8988T (cell line): ENCODE measurements around the gene INVS.
"Not testable (repeated sequence)": the region's sequence is repeated elsewhere in the genome, so short reads cannot be mapped to it uniquely, and the experiment has no call there.

Experiments
- DNase-seq: peaks from one replicate; pipeline ENCODE4 v3.0.0; 2011

Gene INVS

GRCh38 chr9:100285080-100285479 lies 186.0 kb downstream of the INVS start:
- DNase-seq = no peak

GRCh38 chr9:100285601-100286000 lies 186.6 kb downstream of the INVS start:
- DNase-seq = no peak

GRCh38 chr9:100286257-100286656 lies 187.2 kb downstream of the INVS start:
- DNase-seq = no peak

- DNase-seq = no peak
Measured at GRCh38 chr9:100287186-100287585, 188.1 kb downstream of the INVS start.

GRCh38 chr9:100290714-100291113 lies 191.7 kb downstream of the INVS start:
- DNase-seq = no peak

GRCh38 chr9:100292414-100292813 lies 193.4 kb downstream of the INVS start:
- DNase-seq = no peak

GRCh38 chr9:100294341-100294740 lies 195.3 kb downstream of the INVS start:
- no peak for DNase-seq

GRCh38 chr9:100294806-100295205 lies 195.8 kb downstream of the INVS start:
- no peak for DNase-seq

- no peak for DNase-seq
Measured at GRCh38 chr9:100295240-100295639, 196.2 kb downstream of the INVS start.

GRCh38 chr9:100296407-100296806 lies 197.4 kb downstream of the INVS start:
- no peak for DNase-seq

GRCh38 chr9:100298378-100298777 lies 199.3 kb downstream of the INVS start:
- no peak for DNase-seq

GRCh38 chr9:100303747-100304146 lies 204.7 kb downstream of the INVS start:
- DNase-seq = no peak

GRCh38 chr9:100306283-100306682 lies 207.2 kb downstream of the INVS start:
- no peak for DNase-seq

GRCh38 chr9:100307080-100307479 lies 208.0 kb downstream of the INVS start:
- DNase-seq = no peak

GRCh38 chr9:100308965-100309564 lies 210.0 kb downstream of the INVS start:
- DNase-seq = no peak

- DNase-seq = no peak
Measured at GRCh38 chr9:100309992-100310391, 210.9 kb downstream of the INVS start.

- DNase-seq = no peak
Measured at GRCh38 chr9:100315561-100315960, 216.5 kb downstream of the INVS start.

GRCh38 chr9:100317706-100318105 lies 218.7 kb downstream of the INVS start:
- no peak for DNase-seq

GRCh38 chr9:100322954-100323536 lies 224.0 kb downstream of the INVS start:
- DNase-seq = no peak

GRCh38 chr9:100324594-100325200 lies 225.7 kb downstream of the INVS start:
- DNase-seq = no peak

- not testable (repeated sequence) for DNase-seq
Measured at GRCh38 chr9:100338736-100339135, 239.7 kb downstream of the INVS start.

- DNase-seq = no peak
Measured at GRCh38 chr9:100340224-100340623, 241.2 kb downstream of the INVS start.

GRCh38 chr9:100341889-100342288 lies 242.8 kb downstream of the INVS start:
- DNase-seq = no peak

GRCh38 chr9:100346836-100347235 lies 247.8 kb downstream of the INVS start:
- no peak for DNase-seq

GRCh38 chr9:100350188-100350587 lies 251.1 kb downstream of the INVS start:
- DNase-seq = no peak
